DMS 273 (cell line): ENCODE data around the gene NPTXR.
A peak's percentile ranks its signal among the peaks of the same experiment; 100 is the strongest.

Source experiments
- DNase-seq: peaks from one replicate; lab custom pipeline; 2025; ENCODE audit not compliant: unreplicated experiment; lab: John Stamatoyannopoulos, UW

The NPTXR gene

GRCh38 chr22:38799265-38800002 lies 44.4 kb downstream of the NPTXR start:
- peak; percentile 44 for DNase-seq

DNA sequence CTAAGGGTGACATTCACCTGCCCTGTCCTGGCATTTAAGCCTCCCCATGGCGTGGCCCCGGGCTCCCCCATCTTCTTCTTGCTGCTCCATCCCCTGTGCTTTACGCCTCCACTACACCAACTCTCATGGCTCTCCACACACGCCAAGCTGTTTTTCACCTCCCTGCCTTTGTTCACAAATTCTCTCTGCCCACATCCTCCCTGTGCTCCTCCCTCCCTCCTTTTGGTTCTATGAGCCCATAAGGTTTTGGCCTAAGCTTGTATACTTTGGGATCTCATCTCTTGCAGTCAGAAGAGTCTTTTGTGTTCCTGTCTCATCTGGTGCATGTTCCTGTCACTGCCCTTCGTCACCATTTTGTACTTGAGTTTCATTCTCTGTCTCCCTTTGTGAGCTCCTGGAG lies 45.3 kb downstream of the NPTXR start:
- no peak for DNase-seq

DNA sequence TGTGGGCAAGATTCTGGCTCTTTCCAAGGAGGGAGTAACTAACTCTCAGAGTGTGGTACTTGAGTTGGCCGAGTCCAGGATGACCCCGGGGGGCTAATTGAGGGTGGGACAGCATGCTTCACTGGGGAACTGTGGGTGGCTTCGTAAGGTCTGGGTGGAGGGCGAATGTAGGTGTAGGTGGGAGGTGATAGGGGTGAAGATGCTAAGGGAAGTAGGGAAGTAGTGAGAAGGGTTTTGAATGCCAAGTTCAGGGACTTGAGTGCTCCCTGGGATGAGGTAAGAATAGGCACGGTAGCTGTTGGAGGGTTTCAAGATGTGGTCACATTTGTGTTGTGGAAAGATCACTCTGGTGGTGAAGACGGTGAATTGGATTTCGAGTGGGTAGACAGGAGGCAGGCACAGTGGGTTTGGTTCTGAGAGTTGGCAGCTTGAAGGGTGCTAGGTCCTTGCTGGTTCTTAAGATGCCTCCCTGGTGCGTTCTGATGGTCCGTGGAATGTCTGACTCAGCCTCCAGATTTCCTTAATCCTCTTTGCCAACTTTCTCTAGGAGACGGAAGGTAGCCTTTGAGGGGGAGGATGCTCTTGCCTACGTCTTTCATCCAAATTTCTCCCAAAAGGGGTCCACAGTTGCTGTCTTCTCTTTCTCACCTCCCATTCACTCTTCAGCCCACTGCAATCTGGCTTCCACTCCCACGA lies 47.4 kb downstream of the NPTXR start:
- no peak for DNase-seq

DNA sequence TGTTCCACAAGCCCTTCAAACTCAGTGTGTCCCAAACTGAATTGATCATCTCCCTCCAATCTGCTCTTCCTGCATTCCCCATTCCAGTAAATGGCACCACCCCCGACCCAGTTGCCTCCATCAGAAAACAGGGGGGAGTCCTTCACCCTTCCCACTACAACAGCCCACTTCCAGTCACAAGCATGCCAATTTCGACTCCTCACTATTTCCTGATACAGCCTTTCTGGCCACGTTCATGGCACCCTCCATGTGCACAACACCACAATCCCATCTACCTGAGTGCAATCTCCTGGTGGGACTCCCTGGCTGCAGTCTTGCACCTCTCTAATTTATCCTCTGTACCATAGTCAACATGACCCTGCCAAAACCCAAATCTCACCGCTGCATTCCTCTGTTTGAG lies 48.3 kb downstream of the NPTXR start:
- no peak for DNase-seq

GRCh38 chr22:38793721-38794466 lies 49.9 kb downstream of the NPTXR start, which contains the start of gene DNAL4:
TSS of gene DNAL4 (minus strand) at chr22:38794143. CDS start at chr22:38782731, 11,412 bp downstream.
- DNase-seq = peak; percentile 98

DNA sequence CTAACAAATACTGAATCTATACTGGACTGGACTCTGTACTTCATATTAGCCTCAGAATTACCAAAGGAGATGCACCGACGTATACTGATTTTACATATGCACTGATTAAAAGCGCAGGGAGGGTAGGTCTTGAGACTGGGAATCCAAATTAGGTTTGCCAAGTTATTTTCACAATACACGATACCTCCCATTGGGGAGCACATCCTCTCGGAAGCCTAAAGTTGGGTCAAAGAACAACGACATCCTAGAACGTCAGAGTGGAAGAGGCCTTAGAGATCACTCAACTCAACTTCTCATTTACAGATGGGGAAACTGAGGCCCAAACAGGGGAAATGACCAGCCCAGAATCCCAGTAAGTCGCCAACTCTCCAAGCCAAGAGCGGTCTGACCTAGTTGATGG lies 50.5 kb downstream of the NPTXR start:
- no peak for DNase-seq

GRCh38 chr22:38792833-38793232 lies 51.0 kb downstream of the NPTXR start:
- no peak for DNase-seq

- no peak for DNase-seq
Observed at GRCh38 chr22:38789606-38790005, 54.2 kb downstream of the NPTXR start.

DNA sequence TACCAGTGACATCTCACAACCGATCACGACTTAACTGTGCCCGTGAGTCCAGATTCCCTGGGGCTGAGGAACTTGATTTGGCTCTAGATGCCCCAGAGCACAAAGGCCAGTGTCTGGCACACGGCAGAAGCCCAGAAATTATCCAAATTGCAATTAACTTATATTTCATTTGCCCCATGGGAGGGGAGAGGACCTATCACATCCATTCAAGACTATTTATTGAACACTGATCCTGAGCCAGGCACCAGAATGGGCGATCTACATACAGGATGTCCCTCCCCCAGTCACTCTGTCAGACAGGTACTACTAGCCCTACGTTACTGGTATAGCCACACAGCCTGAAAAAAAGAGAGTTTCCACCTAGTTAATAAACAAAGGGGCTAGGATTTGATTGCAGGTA lies 55.0 kb downstream of the NPTXR start:
- DNase-seq = no peak

DNA sequence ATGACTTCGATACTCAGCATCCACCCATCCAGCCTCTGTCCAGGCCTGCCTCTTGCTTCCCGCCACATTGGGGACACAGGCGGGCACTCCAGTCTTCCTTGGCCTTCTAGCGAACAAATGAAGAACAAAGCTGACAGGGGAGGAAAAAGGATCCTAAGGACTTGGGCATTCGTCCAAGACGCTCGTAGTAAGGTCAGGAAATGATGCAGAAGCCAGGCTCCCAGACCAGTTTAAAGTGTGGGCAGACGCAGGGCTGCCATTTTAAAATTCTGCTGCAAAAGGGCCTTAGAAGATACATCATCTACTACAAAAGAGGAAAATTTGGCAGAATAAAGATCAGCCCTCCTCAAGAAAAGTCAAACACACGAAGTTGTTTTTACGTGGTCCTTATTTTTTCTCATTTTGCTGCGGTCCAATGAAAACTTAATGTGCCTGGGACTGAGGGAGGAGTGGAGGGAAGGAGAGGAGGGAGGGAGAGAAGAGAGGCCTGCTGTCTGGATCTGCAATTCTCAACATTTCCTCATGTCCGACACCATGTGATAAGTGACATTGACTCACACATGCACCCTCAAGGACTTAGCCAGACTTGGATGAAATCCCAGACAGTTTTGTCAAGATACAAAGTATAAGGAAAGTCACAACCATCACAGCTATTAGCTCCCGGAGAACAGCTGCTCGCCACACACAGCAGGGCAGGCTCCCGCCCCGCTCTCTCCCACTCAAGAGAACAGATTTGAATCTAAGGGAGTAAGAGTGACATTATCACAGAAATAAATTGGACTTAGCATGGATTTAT lies 55.6 kb downstream of the NPTXR start:
- DNase-seq = peak; percentile 72

GRCh38 chr22:38786631-38787030 lies 57.2 kb downstream of the NPTXR start:
- peak; percentile 41 for DNase-seq

GRCh38 chr22:38784856-38785255 lies 59.0 kb downstream of the NPTXR start:
- DNase-seq = no peak

DNA sequence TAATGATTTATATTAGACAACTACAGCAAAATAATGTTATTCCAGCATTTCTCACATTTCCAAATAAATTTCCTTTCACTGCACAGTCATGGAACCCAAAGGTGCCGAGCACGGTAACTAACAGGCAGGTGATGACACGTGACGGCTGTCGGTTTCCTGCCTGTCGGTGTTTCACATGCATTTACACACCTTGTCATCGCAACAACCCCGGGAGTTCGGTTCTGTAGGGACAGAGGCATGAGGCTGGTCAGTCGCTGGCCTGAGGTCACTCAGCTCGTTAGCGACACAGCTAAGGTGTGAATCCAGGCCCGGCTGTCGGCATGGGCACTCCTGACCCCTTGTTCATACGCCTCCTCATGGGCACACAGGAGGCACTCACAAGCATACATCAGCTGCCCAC lies 59.8 kb downstream of the NPTXR start:
- no peak for DNase-seq

DNA sequence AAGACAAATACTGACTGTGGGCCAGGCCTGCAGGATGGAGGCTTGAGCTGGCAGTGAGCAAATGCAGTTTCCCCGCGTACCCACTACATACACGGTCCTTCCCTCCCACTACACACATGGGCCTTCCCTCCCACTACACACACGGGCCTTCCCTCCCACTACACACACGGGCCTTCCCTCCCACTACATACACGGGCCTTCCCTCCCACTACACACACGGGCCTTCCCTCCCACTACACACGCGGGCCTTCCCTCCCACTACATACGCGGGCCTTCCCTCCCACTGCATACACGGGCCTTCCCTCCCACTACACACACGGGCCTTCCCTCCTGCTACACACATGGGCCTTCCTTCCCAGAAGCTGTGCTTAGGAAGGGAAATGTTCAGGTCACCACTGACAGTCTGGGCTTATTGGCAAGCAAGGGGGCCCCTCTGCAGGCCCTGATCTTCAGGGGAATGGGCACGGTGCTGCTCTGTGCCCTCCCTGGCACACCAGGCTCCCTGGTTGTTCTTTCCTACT lies 60.7 kb downstream of the NPTXR start:
- DNase-seq = no peak

DNA sequence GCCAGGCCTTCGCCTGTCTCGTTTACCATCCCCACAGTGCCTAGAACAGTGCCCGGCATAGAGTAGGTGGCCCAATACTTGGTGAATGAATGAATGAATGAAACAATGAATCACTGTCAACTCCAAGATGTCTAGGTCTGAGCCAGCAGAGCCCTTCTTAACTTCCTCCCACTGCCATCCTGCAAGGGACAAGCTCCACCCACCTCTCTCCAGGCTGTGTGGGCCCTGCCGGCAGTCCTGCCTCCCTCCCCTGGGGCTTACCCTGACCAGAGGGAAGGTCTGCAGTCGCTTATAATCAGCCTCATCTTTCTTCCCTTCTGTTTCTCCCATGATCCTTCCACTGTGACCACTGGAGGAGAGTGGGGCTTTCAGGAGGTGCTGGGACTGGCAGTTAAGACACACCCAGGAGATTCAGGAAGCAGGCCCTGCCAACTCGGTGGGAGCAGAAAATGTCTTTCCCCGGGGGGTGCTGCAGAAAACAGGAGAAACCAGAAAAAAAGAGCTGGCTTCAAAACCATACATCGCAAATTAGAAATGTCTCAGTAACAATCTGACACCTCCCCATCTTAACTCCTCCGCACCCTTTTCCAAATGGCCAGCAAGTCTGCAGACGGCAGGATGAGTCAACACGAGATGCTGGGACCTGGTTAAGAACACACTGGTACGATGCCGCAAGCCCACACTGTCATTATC lies 61.3 kb downstream of the NPTXR start:
- no peak for DNase-seq

GRCh38 chr22:38781033-38781432 lies 62.8 kb downstream of the NPTXR start:
- no peak for DNase-seq

- DNase-seq = no peak
Observed at GRCh38 chr22:38777087-38777671, 66.6 kb downstream of the NPTXR start.

DNA sequence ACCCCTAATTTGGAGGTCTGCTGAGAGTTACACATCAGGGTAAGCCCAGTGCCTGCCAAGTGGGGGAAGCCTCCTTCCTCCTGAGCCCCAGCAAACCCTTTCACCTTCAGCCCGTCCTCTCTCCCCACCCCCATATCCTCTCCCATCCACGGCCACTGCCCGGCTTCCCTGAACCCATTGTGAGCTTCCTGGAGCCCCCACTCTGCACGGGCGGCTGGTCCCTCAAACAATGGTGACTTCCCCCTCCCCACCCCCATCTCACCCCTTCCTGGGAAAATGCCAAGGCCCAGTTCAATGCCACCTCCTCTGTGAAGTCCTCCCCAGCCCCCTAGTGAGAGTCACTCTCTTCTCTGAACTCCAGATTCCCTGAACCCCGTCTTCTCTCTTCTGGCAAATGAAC lies 67.7 kb downstream of the NPTXR start:
- DNase-seq = no peak

DNA sequence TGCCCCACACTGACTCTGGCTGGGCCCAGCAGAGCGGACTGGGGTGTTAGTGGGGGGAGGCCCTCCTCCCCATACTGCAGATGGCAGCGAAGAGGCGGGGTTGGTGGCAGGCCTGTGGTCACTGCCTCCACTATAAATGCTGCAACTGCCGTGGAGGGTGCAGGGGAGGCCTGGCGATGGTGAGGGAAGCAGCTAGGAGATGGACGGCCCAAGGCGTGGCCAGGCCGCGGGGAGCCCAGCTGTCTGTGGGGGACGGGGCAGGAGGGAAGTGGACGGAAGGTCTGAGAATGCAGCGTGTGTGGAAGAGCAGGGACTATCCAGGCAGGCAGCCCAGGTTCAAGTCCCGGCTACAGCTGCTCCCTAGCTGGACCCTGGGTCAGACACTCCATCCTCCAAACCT lies 68.2 kb downstream of the NPTXR start:
- no peak for DNase-seq
